GM18519 (cell line): ENCODE data around the gene KMT5B.
A peak's percentile ranks its signal among the peaks of the same experiment; 100 is the strongest.

Experiments
- ATAC-seq: cut with Tn5 transposase; IDR thresholded peaks from one replicate; pipeline ENCODE4 v1.9.1; 2021; ENCODE audit warnings: mild to moderate bottlenecking, moderate library complexity; ENCODE audit not compliant: unreplicated experiment, low FRiP score

Gene KMT5B

GRCh38 chr11:68122936-68123539, 90.1 kb downstream of the KMT5B start:
- ATAC-seq, result no peak

GRCh38 chr11:68121067-68121899, 91.8 kb downstream of the KMT5B start, which contains the start of gene CHKA:
TSS of gene CHKA (minus strand) at chr11:68121388. CDS start at chr11:68121177, 211 bp downstream.
- peak; percentile 57 for ATAC-seq

GRCh38 chr11:68120273-68121066, 92.6 kb downstream of the KMT5B start:
- no peak for ATAC-seq

GRCh38 chr11:68118706-68119448, 94.2 kb downstream of the KMT5B start:
- no peak for ATAC-seq

GRCh38 chr11:68117853-68118470, 95.1 kb downstream of the KMT5B start:
- no peak for ATAC-seq

GRCh38 chr11:68116974-68117373, 96.1 kb downstream of the KMT5B start:
- no peak for ATAC-seq

- no peak for ATAC-seq
Observed at GRCh38 chr11:68116126-68116525, 97.0 kb downstream of the KMT5B start.

GRCh38 chr11:68115285-68115684, 97.8 kb downstream of the KMT5B start:
- no peak for ATAC-seq

GRCh38 chr11:68113986-68114385, 99.1 kb downstream of the KMT5B start:
- no peak for ATAC-seq

GRCh38 chr11:68107689-68108088, 105.4 kb downstream of the KMT5B start:
- ATAC-seq, result no peak

- no peak for ATAC-seq
Observed at GRCh38 chr11:68106165-68106940, 106.7 kb downstream of the KMT5B start.
